Neural cell (in vitro differentiated cells): ENCODE measurements around the gene PCDHGA7. TPM values are rescaled to one million over a fixed set of nuclear protein-coding genes. Genes with fewer than 3 reads are reported as not detected.

Source experiments
- H2AFZ ChIP-seq: fragments of 200-600, 300-800 bp; sonication (generic), shearing (Covaris generic); 2 replicates; pipeline ENCODE4 v1.6.0; 2014; ENCODE audit warnings: low read depth, mild to moderate bottlenecking, antibody characterized with exemption, low read length, moderate library complexity
- H3F3A ChIP-seq: fragments of 200-600 bp; shearing (Covaris generic); 2 replicates; pipeline ENCODE4 v1.6.1; 2016; ENCODE audit warnings: mild to moderate bottlenecking, moderate library complexity, mixed read lengths, antibody characterized with exemption, low read length; ENCODE audit not compliant: insufficient read depth, poor library complexity, severe bottlenecking
- H3K27ac ChIP-seq: fragments of 200-600, 300-800 bp; sonication (generic), shearing (Covaris generic); 2 replicates; pipeline ENCODE4 v1.5.1; 2014; ENCODE audit warnings: mild to moderate bottlenecking, low read length, moderate library complexity
- H3K27me3 ChIP-seq: fragments of 300-800, 200-600 bp; sonication (generic), shearing (Covaris generic); 2 replicates; pipeline ENCODE4 v1.6.0; 2014; ENCODE audit warnings: mild to moderate bottlenecking, low read depth, low read length, moderate library complexity; ENCODE audit not compliant: insufficient read depth
- H3K36me3 ChIP-seq: fragments of 300-800, 200-600 bp; sonication (generic), shearing (Covaris generic); 2 replicates; pipeline ENCODE4 v1.5.1; 2014; ENCODE audit warnings: mild to moderate bottlenecking, antibody characterized with exemption, low read length, moderate library complexity; ENCODE audit not compliant: insufficient read depth
- H3K4me2 ChIP-seq: fragments of 300-800, 200-600 bp; sonication (generic), shearing (Covaris generic); 2 replicates; pipeline ENCODE4 v1.6.0; 2014; ENCODE audit warnings: mild to moderate bottlenecking, low read length
- H3K4me3 ChIP-seq: fragments of 300-800, 200-600 bp; sonication (generic), shearing (Covaris generic); 2 replicates; pipeline ENCODE4 v1.5.1; 2014; ENCODE audit warnings: mild to moderate bottlenecking, low read length, moderate library complexity
- H3K79me2 ChIP-seq: fragments of 200-600 bp; shearing (Covaris generic); replicated peaks from 2 replicates; pipeline ENCODE4 v1.6.0; 2014; ENCODE audit warnings: mild to moderate bottlenecking, low read length, moderate library complexity; ENCODE audit not compliant: insufficient read depth
- H3K9ac ChIP-seq: fragments of 300-800, 200-600 bp; sonication (generic), shearing (Covaris generic); 2 replicates; pipeline ENCODE4 v1.6.1; 2016; ENCODE audit warnings: mild to moderate bottlenecking, low read length, mixed read lengths
- H3K9me2 ChIP-seq: fragments of 200-600 bp; shearing (Covaris generic); 2 replicates; pipeline ENCODE4 v1.6.1; 2016; ENCODE audit warnings: mild to moderate bottlenecking, low read length, mixed read lengths; ENCODE audit not compliant: insufficient read depth
- H3K9me3 ChIP-seq: fragments of 200-600, 300-800 bp; sonication (generic), shearing (Covaris generic); 2 replicates; pipeline ENCODE4 v1.6.1; 2016; ENCODE audit warnings: mild to moderate bottlenecking, mixed run types, low read length, moderate library complexity, mixed read lengths
- H4K20me1 ChIP-seq: fragments of 200-600 bp; shearing (Covaris generic); 2 replicates; pipeline ENCODE4 v1.6.1; 2016; ENCODE audit warnings: mild to moderate bottlenecking, mixed run types; ENCODE audit not compliant: insufficient read depth
- EP300 ChIP-seq: fragments of 450-650 bp; conservative IDR thresholded peaks from 2 replicates; pipeline ENCODE4 v1.6.1; 2014; ENCODE audit warnings: antibody characterized with exemption, mild to moderate bottlenecking, moderate library complexity; ENCODE audit not compliant: poor library complexity, severe bottlenecking
- MXI1 ChIP-seq: fragments of 450-650 bp; conservative IDR thresholded peaks from 2 replicates; pipeline ENCODE4 v1.6.1; 2014; ENCODE audit warnings: antibody characterized with exemption, mild to moderate bottlenecking; ENCODE audit not compliant: poor library complexity, severe bottlenecking
- POLR2AphosphoS5 ChIP-seq: IDR thresholded peaks from 2 replicates; pipeline ENCODE4 v1.6.1; 2012
- SMC3 ChIP-seq: fragments of 450-650 bp; conservative IDR thresholded peaks from 2 replicates; pipeline ENCODE4 v1.6.1; 2014; ENCODE audit warnings: antibody characterized with exemption, mild to moderate bottlenecking, moderate library complexity; ENCODE audit not compliant: poor library complexity
- TAF1 ChIP-seq: IDR thresholded peaks from 2 replicates; pipeline ENCODE4 v1.6.1; 2012; ENCODE audit warnings: low read depth
- polyA plus RNA-seq: library from polyadenylated mRNA; depleted of rRNA; stranded (reverse); fragments of >200 nt; gene quantifications from 2 replicates; pipeline ENCODE4 v1.2.3, GENCODE V29; 2014
- TF ChIP-seq, protein P1 (sequence below): fragments of 450-650 bp; IDR thresholded peaks from 2 replicates; pipeline ENCODE4 v1.5.1; 2014; ENCODE audit warnings: antibody characterized with exemption, mild to moderate bottlenecking, moderate library complexity; ENCODE audit not compliant: poor library complexity, severe bottlenecking
- TF ChIP-seq, protein P2 (sequence below): IDR thresholded peaks from 2 replicates; pipeline ENCODE4 v1.6.1; 2012; ENCODE audit warnings: borderline replicate concordance

Gene PCDHGA7
- polyA plus RNA-seq, 1 donor from 2014 or later: not detected

DNA sequence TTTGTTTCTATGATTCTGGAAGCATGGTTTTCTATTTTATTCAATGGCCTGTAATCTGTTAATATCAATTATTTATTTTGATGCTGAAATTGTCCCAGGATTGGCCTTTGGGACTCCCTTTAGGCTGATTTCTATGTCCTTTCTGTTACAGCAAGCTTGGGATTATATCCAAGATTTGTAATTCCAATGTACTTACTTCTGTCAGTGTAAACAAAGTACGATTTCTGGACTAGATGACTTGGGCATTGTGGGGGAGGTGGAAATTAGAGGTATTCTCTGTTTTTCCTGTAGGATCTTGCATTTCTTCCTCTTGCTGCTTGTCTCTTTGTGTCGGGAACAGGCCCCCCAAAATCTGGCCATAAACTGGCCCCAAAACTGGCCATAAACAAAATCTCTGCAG lies 51.5 kb downstream of the PCDHGA7 start:
- no peaks in the 10 kb centered on the region for H3F3A ChIP-seq
- no peaks in the 10 kb centered on the region for H4K20me1 ChIP-seq
- no peaks in the 10 kb centered on the region for H3K27me3 ChIP-seq
- H2AFZ ChIP-seq: no peak overlapping the region
- no peak overlapping the region for H3K4me2 ChIP-seq
- no peak overlapping the region for H3K9ac ChIP-seq
- H3K79me2 ChIP-seq: peaks cover 21% of the 10 kb centered on the region
- H3K36me3 ChIP-seq: peaks cover 20% of the 10 kb centered on the region
- H3K9me2 ChIP-seq: no peaks in the 10 kb centered on the region
- no peak for TF ChIP-seq POLR2AphosphoS5
- TF ChIP-seq, protein P1, sequence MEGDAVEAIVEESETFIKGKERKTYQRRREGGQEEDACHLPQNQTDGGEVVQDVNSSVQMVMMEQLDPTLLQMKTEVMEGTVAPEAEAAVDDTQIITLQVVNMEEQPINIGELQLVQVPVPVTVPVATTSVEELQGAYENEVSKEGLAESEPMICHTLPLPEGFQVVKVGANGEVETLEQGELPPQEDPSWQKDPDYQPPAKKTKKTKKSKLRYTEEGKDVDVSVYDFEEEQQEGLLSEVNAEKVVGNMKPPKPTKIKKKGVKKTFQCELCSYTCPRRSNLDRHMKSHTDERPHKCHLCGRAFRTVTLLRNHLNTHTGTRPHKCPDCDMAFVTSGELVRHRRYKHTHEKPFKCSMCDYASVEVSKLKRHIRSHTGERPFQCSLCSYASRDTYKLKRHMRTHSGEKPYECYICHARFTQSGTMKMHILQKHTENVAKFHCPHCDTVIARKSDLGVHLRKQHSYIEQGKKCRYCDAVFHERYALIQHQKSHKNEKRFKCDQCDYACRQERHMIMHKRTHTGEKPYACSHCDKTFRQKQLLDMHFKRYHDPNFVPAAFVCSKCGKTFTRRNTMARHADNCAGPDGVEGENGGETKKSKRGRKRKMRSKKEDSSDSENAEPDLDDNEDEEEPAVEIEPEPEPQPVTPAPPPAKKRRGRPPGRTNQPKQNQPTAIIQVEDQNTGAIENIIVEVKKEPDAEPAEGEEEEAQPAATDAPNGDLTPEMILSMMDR: no peak
- TF ChIP-seq, protein P2, sequence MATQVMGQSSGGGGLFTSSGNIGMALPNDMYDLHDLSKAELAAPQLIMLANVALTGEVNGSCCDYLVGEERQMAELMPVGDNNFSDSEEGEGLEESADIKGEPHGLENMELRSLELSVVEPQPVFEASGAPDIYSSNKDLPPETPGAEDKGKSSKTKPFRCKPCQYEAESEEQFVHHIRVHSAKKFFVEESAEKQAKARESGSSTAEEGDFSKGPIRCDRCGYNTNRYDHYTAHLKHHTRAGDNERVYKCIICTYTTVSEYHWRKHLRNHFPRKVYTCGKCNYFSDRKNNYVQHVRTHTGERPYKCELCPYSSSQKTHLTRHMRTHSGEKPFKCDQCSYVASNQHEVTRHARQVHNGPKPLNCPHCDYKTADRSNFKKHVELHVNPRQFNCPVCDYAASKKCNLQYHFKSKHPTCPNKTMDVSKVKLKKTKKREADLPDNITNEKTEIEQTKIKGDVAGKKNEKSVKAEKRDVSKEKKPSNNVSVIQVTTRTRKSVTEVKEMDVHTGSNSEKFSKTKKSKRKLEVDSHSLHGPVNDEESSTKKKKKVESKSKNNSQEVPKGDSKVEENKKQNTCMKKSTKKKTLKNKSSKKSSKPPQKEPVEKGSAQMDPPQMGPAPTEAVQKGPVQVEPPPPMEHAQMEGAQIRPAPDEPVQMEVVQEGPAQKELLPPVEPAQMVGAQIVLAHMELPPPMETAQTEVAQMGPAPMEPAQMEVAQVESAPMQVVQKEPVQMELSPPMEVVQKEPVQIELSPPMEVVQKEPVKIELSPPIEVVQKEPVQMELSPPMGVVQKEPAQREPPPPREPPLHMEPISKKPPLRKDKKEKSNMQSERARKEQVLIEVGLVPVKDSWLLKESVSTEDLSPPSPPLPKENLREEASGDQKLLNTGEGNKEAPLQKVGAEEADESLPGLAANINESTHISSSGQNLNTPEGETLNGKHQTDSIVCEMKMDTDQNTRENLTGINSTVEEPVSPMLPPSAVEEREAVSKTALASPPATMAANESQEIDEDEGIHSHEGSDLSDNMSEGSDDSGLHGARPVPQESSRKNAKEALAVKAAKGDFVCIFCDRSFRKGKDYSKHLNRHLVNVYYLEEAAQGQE: no peak
- no peak for TF ChIP-seq SMC3
- TF ChIP-seq EP300: no peak
- no peak for TF ChIP-seq TAF1
- TF ChIP-seq MXI1: no peak
- peaks cover 46% of the 10 kb centered on the region for H3K9me3 ChIP-seq
- H3K4me3 ChIP-seq: no peak overlapping the region
- H3K27ac ChIP-seq: no peak overlapping the region

Other genes with a start within 250 kb of the PCDHGA7 start
- 4.5 and 4.7 TPM in 2 replicates for gene PCDHB5, start 247.5 kb upstream of the PCDHGA7 start, polyA plus RNA-seq
- gene PCDHB6, start 232.7 kb upstream of the PCDHGA7 start, polyA plus RNA-seq: 1.6 and 1.7 TPM in 2 replicates
- 0.99 and 2.1 TPM in 2 replicates for gene PCDHB7, start 210.1 kb upstream of the PCDHGA7 start, polyA plus RNA-seq
- 0.76 and 0.81 TPM in 2 replicates for gene PCDHB8, start 205.0 kb upstream of the PCDHGA7 start, polyA plus RNA-seq
- gene PCDHB16, start 200.4 kb upstream of the PCDHGA7 start, polyA plus RNA-seq: 2.1 and 2.8 TPM in 2 replicates
- gene PCDHB9, start 195.6 kb upstream of the PCDHGA7 start, polyA plus RNA-seq: 4.8 and 4.9 TPM in 2 replicates
- gene PCDHB10, start 190.4 kb upstream of the PCDHGA7 start, polyA plus RNA-seq: 8.7 and 9.6 TPM in 2 replicates
- 2.7 and 3.7 TPM in 2 replicates for gene PCDHB11, start 183.1 kb upstream of the PCDHGA7 start, polyA plus RNA-seq
- gene PCDHB12, start 174.0 kb upstream of the PCDHGA7 start, polyA plus RNA-seq: 1.3 and 2.2 TPM in 2 replicates
- 1.0 and 1.6 TPM in 2 replicates for gene PCDHB13, start 168.8 kb upstream of the PCDHGA7 start, polyA plus RNA-seq
- 12.6 and 18.3 TPM in 2 replicates for gene PCDHB14, start 159.4 kb upstream of the PCDHGA7 start, polyA plus RNA-seq
- 11.2 and 13.7 TPM in 2 replicates for gene PCDHB15, start 137.3 kb upstream of the PCDHGA7 start, polyA plus RNA-seq
- not detected in 2 replicates for gene SLC25A2, start 78.7 kb upstream of the PCDHGA7 start, polyA plus RNA-seq
- 173 and 198 TPM in 2 replicates for gene TAF7, start 62.0 kb upstream of the PCDHGA7 start, polyA plus RNA-seq
- gene PCDHGA1, start 52.2 kb upstream of the PCDHGA7 start, polyA plus RNA-seq: 0.19 and 0.50 TPM in 2 replicates
- gene PCDHGA2, start 44.0 kb upstream of the PCDHGA7 start, polyA plus RNA-seq: 0.21 and 0.26 TPM in 2 replicates
- 0.10 and 0.26 TPM in 2 replicates for gene PCDHGA3, start 38.9 kb upstream of the PCDHGA7 start, polyA plus RNA-seq
- 0.46 and 0.68 TPM in 2 replicates for gene PCDHGB1, start 32.6 kb upstream of the PCDHGA7 start, polyA plus RNA-seq
- 0.38 TPM in 1 of 2 replicates, not detected in the other for gene PCDHGA4, start 27.7 kb upstream of the PCDHGA7 start, polyA plus RNA-seq
- gene PCDHGB2, start 22.7 kb upstream of the PCDHGA7 start, polyA plus RNA-seq: 0.30 and 0.43 TPM in 2 replicates
- gene PCDHGA5, start 18.6 kb upstream of the PCDHGA7 start, polyA plus RNA-seq: 0.25 TPM in 1 of 2 replicates, not detected in the other
- not detected in 2 replicates for gene PCDHGB3, start 12.5 kb upstream of the PCDHGA7 start, polyA plus RNA-seq
- 0.09 TPM in 1 of 2 replicates, not detected in the other for gene PCDHGA6, start 8.9 kb upstream of the PCDHGA7 start, polyA plus RNA-seq
- gene PCDHGB4, start 5.0 kb downstream of the PCDHGA7 start, polyA plus RNA-seq: 9.3 and 13.0 TPM in 2 replicates
- 0.19 and 0.38 TPM in 2 replicates for gene PCDHGA8, start 9.9 kb downstream of the PCDHGA7 start, polyA plus RNA-seq
- gene PCDHGB5, start 15.2 kb downstream of the PCDHGA7 start, polyA plus RNA-seq: 0.17 and 0.54 TPM in 2 replicates
- 0.11 TPM in 1 of 2 replicates, not detected in the other for gene PCDHGA9, start 20.0 kb downstream of the PCDHGA7 start, polyA plus RNA-seq
- gene PCDHGB6, start 25.3 kb downstream of the PCDHGA7 start, polyA plus RNA-seq: 29.2 and 34.4 TPM in 2 replicates
- gene PCDHGA10, start 30.2 kb downstream of the PCDHGA7 start, polyA plus RNA-seq: 7.3 and 8.1 TPM in 2 replicates
- 4.7 and 5.1 TPM in 2 replicates for gene PCDHGB7, start 34.9 kb downstream of the PCDHGA7 start, polyA plus RNA-seq
- 0.32 and 0.62 TPM in 2 replicates for gene PCDHGA11, start 38.3 kb downstream of the PCDHGA7 start, polyA plus RNA-seq
- gene PCDHGA12, start 47.8 kb downstream of the PCDHGA7 start, polyA plus RNA-seq: 0.11 and 0.56 TPM in 2 replicates
- 2.1 and 2.8 TPM in 2 replicates for gene PCDHGC3, start 93.2 kb downstream of the PCDHGA7 start, polyA plus RNA-seq
- 4.3 and 6.4 TPM in 2 replicates for gene PCDHGC4, start 102.3 kb downstream of the PCDHGA7 start, polyA plus RNA-seq
- 0.51 and 0.54 TPM in 2 replicates for gene PCDHGC5, start 106.3 kb downstream of the PCDHGA7 start, polyA plus RNA-seq
- 21.9 and 22.4 TPM in 2 replicates for gene DIAPH1, start 236.3 kb downstream of the PCDHGA7 start, polyA plus RNA-seq